ENCODE data around the gene DSC1.

Gene DSC1

DNA sequence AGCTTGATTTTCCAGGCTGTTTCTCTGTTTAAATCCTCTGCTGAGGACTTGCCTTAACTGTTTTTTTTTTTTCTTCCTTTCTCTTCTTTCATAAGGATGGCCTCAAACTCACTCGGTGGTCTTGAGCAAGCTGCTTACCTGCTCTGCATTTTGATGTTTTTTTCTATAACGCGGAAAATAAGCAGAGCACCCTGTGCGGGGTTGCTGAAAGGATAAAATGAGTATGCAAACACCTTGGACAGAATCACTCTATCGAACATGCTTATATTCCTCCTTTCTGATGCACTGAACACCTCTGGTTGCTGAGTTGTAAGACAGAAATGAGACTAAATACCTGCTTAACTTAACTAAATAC is 41.1 kb upstream of the DSC1 start:
- TF ChIP-seq L3MBTL2 (conservative IDR thresholded peaks at IDR 0.05) (no peak), SP1 (IDR thresholded peaks at IDR 0.05) (no peak), FOXM1 (IDR thresholded peaks at IDR 0.05; ENCODE audit: borderline replicate concordance) (no peak), PKNOX1 (IDR thresholded peaks at IDR 0.05) (no peak), ELF4 (IDR thresholded peaks at IDR 0.05) (no peak), FOXK2 (IDR thresholded peaks at IDR 0.05) (no peak), ZNF384 (IDR thresholded peaks at IDR 0.05) (no peak), BHLHE40 (IDR thresholded peaks at IDR 0.05; ENCODE audit: borderline replicate concordance) (no peak), NFRKB (IDR thresholded peaks at IDR 0.05) (no peak), SUZ12 (IDR thresholded peaks at IDR 0.05) (no peak), CTBP1 (IDR thresholded peaks at IDR 0.05; ENCODE audit: borderline replicate concordance) (no peak), TARDBP (IDR thresholded peaks at IDR 0.05) (no peak)
- ChIA-PET CTCF (interaction anchor here (1.2 kb wide), 1 partner anchor 38 kb away, joined by 7 read pairs; no protein-coding TSS in a partner anchor), POLR2A (interaction anchor here (0.8 to 1.1 kb wide), 3 partner anchors 13 to 163 kb away, joined by 3 to 4 read pairs (median 3); partner anchors contain the start of gene DSC2)
- DNase-seq (ENCODE audit: extremely low spot score), result no peak

DNA sequence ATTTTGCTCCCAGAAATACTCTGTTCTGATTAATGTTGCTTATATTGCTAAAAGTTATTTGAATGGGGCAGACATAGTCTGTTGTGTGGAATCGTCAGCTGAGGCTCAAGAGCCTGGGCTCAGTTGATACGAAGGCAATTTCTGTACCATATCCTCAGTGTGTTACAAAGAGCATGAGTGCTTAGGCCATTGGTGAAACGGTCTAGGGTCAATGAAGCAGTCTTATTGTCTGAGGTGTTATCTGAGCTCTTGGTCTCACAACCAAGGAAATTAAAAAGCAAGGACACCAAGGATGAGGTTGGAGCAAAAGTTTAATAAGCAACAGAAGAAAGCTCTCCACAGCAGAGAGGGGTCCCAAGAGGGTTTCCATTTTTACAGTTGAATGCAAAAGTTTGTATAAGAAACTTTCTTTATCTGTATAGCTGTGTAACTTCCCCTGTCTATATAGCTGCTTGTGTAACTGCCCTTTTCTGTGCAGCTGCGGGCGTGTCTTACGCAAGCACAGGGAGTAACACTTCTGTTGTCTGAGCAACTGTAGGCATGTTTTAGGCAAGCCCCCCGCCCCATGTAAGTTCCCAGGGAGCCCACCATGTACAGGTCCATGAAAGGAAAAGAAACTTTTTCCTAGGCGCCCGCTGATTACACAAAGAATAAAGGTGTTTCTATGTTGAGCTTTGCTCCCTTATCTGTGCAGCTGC is 40.6 kb upstream of the DSC1 start:
- ChIA-PET CTCF (interaction anchor here (1.1 to 1.2 kb wide), 2 partner anchors 38 to 222 kb away, joined by 3 to 7 read pairs; no protein-coding TSS in a partner anchor), POLR2A (interaction anchor here (0.8 to 1.3 kb wide), 4 partner anchors 12 to 163 kb away, joined by 3 to 4 read pairs (median 3); partner anchors contain the start of gene DSC2)
- no peak for TF ChIP-seq ARNT (IDR thresholded peaks at IDR 0.05)
- no peak for TF ChIP-seq FOXM1 (IDR thresholded peaks at IDR 0.05; ENCODE audit: borderline replicate concordance)
- no peak for TF ChIP-seq BHLHE40 (IDR thresholded peaks at IDR 0.05; ENCODE audit: borderline replicate concordance)
- TF ChIP-seq ZNF384 (IDR thresholded peaks at IDR 0.05), result no peak
- no peak for TF ChIP-seq SUZ12 (IDR thresholded peaks at IDR 0.05)
- no peak for TF ChIP-seq NFRKB (IDR thresholded peaks at IDR 0.05)
- no peak for TF ChIP-seq TARDBP (IDR thresholded peaks at IDR 0.05)
- no peak for TF ChIP-seq SP1 (IDR thresholded peaks at IDR 0.05)
- TF ChIP-seq CTBP1 (IDR thresholded peaks at IDR 0.05; ENCODE audit: borderline replicate concordance), result no peak
- no peak for TF ChIP-seq HDGF (IDR thresholded peaks at IDR 0.05; ENCODE audit: borderline replicate concordance)
- TF ChIP-seq L3MBTL2 (conservative IDR thresholded peaks at IDR 0.05), result no peak
- TF ChIP-seq FOXA1 (IDR thresholded peaks at IDR 0.05), result no peak
- TF ChIP-seq PKNOX1 (IDR thresholded peaks at IDR 0.05), result no peak
- no peak for TF ChIP-seq LEF1 (IDR thresholded peaks at IDR 0.05; ENCODE audit: borderline replicate concordance)
- no peak for TF ChIP-seq ELF4 (IDR thresholded peaks at IDR 0.05)

GRCh38 chr18:31199190-31199769 is 36.6 kb upstream of the DSC1 start:
- ChIA-PET POLR2A (interaction anchor here (0.8 to 1.1 kb wide), 2 partner anchors 97 to 158 kb away, joined by 3 to 4 read pairs; partner anchors contain the start of gene DSC2), CTCF (interaction anchor here (0.5 to 1.1 kb wide), 5 partner anchors 10 to 225 kb away, joined by 3 read pairs; no protein-coding TSS in a partner anchor)
- TF ChIP-seq NFRKB (IDR thresholded peaks at IDR 0.05) (no peak), BHLHE40 (IDR thresholded peaks at IDR 0.05; ENCODE audit: borderline replicate concordance) (no peak), L3MBTL2 (conservative IDR thresholded peaks at IDR 0.05) (no peak), LEF1 (IDR thresholded peaks at IDR 0.05; ENCODE audit: borderline replicate concordance) (no peak), ZNF384 (IDR thresholded peaks at IDR 0.05) (no peak), HDGF (IDR thresholded peaks at IDR 0.05; ENCODE audit: borderline replicate concordance) (no peak), ELF4 (IDR thresholded peaks at IDR 0.05) (no peak), SP1 (IDR thresholded peaks at IDR 0.05) (no peak), FOXM1 (IDR thresholded peaks at IDR 0.05; ENCODE audit: borderline replicate concordance) (no peak), ARNT (IDR thresholded peaks at IDR 0.05) (no peak), SUZ12 (IDR thresholded peaks at IDR 0.05) (no peak), FOXA1 (IDR thresholded peaks at IDR 0.05) (no peak), PKNOX1 (IDR thresholded peaks at IDR 0.05) (no peak), CTBP1 (IDR thresholded peaks at IDR 0.05; ENCODE audit: borderline replicate concordance) (no peak), FOXK2 (IDR thresholded peaks at IDR 0.05) (no peak), TARDBP (IDR thresholded peaks at IDR 0.05) (no peak)
- DNase-seq (ENCODE audit: extremely low spot score), result no peak

More for the DNA sequence above, 40.6 kb upstream of the DSC1 start:
- DNase-seq (ENCODE audit: extremely low spot score), result no peak

DNA sequence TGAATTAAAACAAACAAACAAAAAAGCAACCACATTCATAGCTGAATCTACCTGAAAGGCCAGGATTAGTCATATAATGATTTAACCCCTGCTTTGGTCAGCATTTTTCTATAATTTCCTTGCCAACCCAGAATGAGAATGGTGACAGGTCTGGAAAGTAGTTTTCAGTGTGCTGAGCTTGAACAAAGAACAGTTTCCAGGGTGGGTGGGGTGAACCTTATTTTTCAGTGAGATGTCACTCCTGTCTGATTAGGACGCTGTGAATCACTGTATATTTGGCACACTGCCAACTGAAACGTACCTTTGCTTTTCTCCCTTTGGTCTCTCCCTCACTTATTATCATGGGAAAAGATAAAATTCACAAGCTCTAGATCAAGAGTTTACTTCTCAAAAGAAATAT is 35.0 kb upstream of the DSC1 start:
- DNase-seq (ENCODE audit: extremely low spot score), result no peak
- no peak for TF ChIP-seq SUZ12 (IDR thresholded peaks at IDR 0.05)
- TF ChIP-seq PKNOX1 (IDR thresholded peaks at IDR 0.05), result no peak
- TF ChIP-seq NFRKB (IDR thresholded peaks at IDR 0.05), result no peak
- TF ChIP-seq ARNT (IDR thresholded peaks at IDR 0.05), result no peak
- TF ChIP-seq FOXK2 (IDR thresholded peaks at IDR 0.05), result no peak
- no peak for TF ChIP-seq ELF4 (IDR thresholded peaks at IDR 0.05)
- TF ChIP-seq CTBP1 (IDR thresholded peaks at IDR 0.05; ENCODE audit: borderline replicate concordance), result no peak
- no peak for TF ChIP-seq BHLHE40 (IDR thresholded peaks at IDR 0.05; ENCODE audit: borderline replicate concordance)
- TF ChIP-seq ZNF384 (IDR thresholded peaks at IDR 0.05), result no peak
- no peak for TF ChIP-seq LEF1 (IDR thresholded peaks at IDR 0.05; ENCODE audit: borderline replicate concordance)
- no peak for TF ChIP-seq L3MBTL2 (conservative IDR thresholded peaks at IDR 0.05)
- no peak for TF ChIP-seq HDGF (IDR thresholded peaks at IDR 0.05; ENCODE audit: borderline replicate concordance)
- no peak for TF ChIP-seq TARDBP (IDR thresholded peaks at IDR 0.05)
- TF ChIP-seq SP1 (IDR thresholded peaks at IDR 0.05), result no peak
- no peak for TF ChIP-seq FOXA1 (IDR thresholded peaks at IDR 0.05)
- no peak for TF ChIP-seq FOXM1 (IDR thresholded peaks at IDR 0.05; ENCODE audit: borderline replicate concordance)
- CTCF ChIA-PET, result interaction anchor here (0.6 to 3.5 kb wide), 3 partner anchors 9 to 198 kb away, joined by 3 to 12 read pairs (median 5); no protein-coding TSS in a partner anchor
- POLR2A ChIA-PET, result interaction anchor here (0.9 kb wide), 1 partner anchor 157 kb away, joined by 3 read pairs; no protein-coding TSS in a partner anchor
